ENCODE data around the gene RTN4RL1.
A peak's percentile ranks its signal among the peaks of the same experiment; 100 is the strongest.
"Not testable (repeated sequence)": the region's sequence is repeated elsewhere in the genome, so short reads cannot be mapped to it uniquely, and the experiment has no call there.

The RTN4RL1 gene

GRCh38 chr17:1907909-1908698, 117.0 kb downstream of the RTN4RL1 start:
- H3K9me3 Mint-ChIP-seq: no peaks in the 10 kb centered on the region
- peak in 1 of 2 donors; percentile 24 for DNase-seq
- H3K4me3 Mint-ChIP-seq: peak overlapping the region; percentile 50 to 72
- ATAC-seq: peak; percentile 62
- H3K27me3 Mint-ChIP-seq: peaks cover 80% of the 10 kb centered on the region
- peaks cover 24% of the 10 kb centered on the region for H3K4me1 Mint-ChIP-seq
- no peak overlapping the region for H3K27ac Mint-ChIP-seq

- H3K9me3 Mint-ChIP-seq: no peaks in the 10 kb centered on the region
- ATAC-seq (no peak), DNase-seq (no peak)
- no peak overlapping the region for H3K27ac Mint-ChIP-seq
- H3K4me1 Mint-ChIP-seq: peaks cover 24% of the 10 kb centered on the region
- H3K27me3 Mint-ChIP-seq: peaks cover 71% of the 10 kb centered on the region
- peak overlapping the region in 1 of 2 donors; percentile 39 for H3K4me3 Mint-ChIP-seq
These were observed 117.9 kb downstream of the RTN4RL1 start for GRCh38 chr17:1907216-1907631.

GRCh38 chr17:1906662-1907101, 118.5 kb downstream of the RTN4RL1 start:
- H3K4me3 Mint-ChIP-seq: no peak overlapping the region
- H3K4me1 Mint-ChIP-seq: peaks cover 24% of the 10 kb centered on the region
- no peak for DNase-seq
- H3K9me3 Mint-ChIP-seq: no peaks in the 10 kb centered on the region
- H3K27me3 Mint-ChIP-seq: peaks cover 66% of the 10 kb centered on the region
- no peak for ATAC-seq
- H3K27ac Mint-ChIP-seq: no peak overlapping the region

GRCh38 chr17:1905190-1905913, 119.8 kb downstream of the RTN4RL1 start:
- Mint-ChIP-seq H3K4me1 (peaks cover 24% of the 10 kb centered on the region), H3K27ac (no peak overlapping the region), H3K9me3 (no peaks in the 10 kb centered on the region), H3K27me3 (peaks cover 60% of the 10 kb centered on the region), H3K4me3 (no peak overlapping the region)
- DNase-seq: no peak
- ATAC-seq: no peak

GRCh38 chr17:1904273-1905182, 120.6 kb downstream of the RTN4RL1 start:
- H3K27ac Mint-ChIP-seq: peak overlapping the region in 1 of 2 donors; percentile 54
- peaks cover 24% of the 10 kb centered on the region for H3K4me1 Mint-ChIP-seq
- DNase-seq: no peak
- peaks cover 51% of the 10 kb centered on the region for H3K27me3 Mint-ChIP-seq
- H3K9me3 Mint-ChIP-seq: no peaks in the 10 kb centered on the region
- no peak overlapping the region for H3K4me3 Mint-ChIP-seq
- ATAC-seq: no peak

- no peak for DNase-seq
- peaks cover 1% of the 10 kb centered on the region for H3K27me3 Mint-ChIP-seq
- H3K4me3 Mint-ChIP-seq: no peak overlapping the region
- no peaks in the 10 kb centered on the region for H3K9me3 Mint-ChIP-seq
- no peaks in the 10 kb centered on the region for H3K4me1 Mint-ChIP-seq
- H3K27ac Mint-ChIP-seq: no peak overlapping the region
- ATAC-seq: no peak
These were observed 125.6 kb downstream of the RTN4RL1 start for GRCh38 chr17:1899403-1900000.

GRCh38 chr17:1898872-1899271, 126.3 kb downstream of the RTN4RL1 start:
- Mint-ChIP-seq H3K4me1 (no peaks in the 10 kb centered on the region), H3K4me3 (no peak overlapping the region), H3K27ac (no peak overlapping the region), H3K9me3 (no peaks in the 10 kb centered on the region), H3K27me3 (no peaks in the 10 kb centered on the region)
- DNase-seq: no peak
- no peak for ATAC-seq

GRCh38 chr17:1898332-1898731, 126.8 kb downstream of the RTN4RL1 start:
- Mint-ChIP-seq H3K27me3 (no peaks in the 10 kb centered on the region), H3K27ac (no peak overlapping the region), H3K4me3 (no peak overlapping the region), H3K4me1 (no peaks in the 10 kb centered on the region), H3K9me3 (no peaks in the 10 kb centered on the region)
- ATAC-seq (no peak), DNase-seq (no peak)

GRCh38 chr17:1897105-1897656, 128.0 kb downstream of the RTN4RL1 start:
- Mint-ChIP-seq H3K27ac (peak overlapping the region; percentile 13 to 42), H3K4me3 (no peak overlapping the region), H3K9me3 (no peaks in the 10 kb centered on the region), H3K4me1 (no peaks in the 10 kb centered on the region), H3K27me3 (no peaks in the 10 kb centered on the region)
- no peak for ATAC-seq
- DNase-seq: no peak

GRCh38 chr17:1896243-1897104, 128.7 kb downstream of the RTN4RL1 start:
- no peak overlapping the region for H3K4me3 Mint-ChIP-seq
- no peaks in the 10 kb centered on the region for H3K9me3 Mint-ChIP-seq

GRCh38 chr17:1895479-1895878, 129.7 kb downstream of the RTN4RL1 start:
- not testable (repeated sequence) for ATAC-seq, H3K27ac Mint-ChIP-seq, H3K4me1 Mint-ChIP-seq, H3K9me3 Mint-ChIP-seq, DNase-seq, H3K4me3 Mint-ChIP-seq, H3K27me3 Mint-ChIP-seq

More at GRCh38 chr17:1896243-1897104, 128.7 kb downstream of the RTN4RL1 start:
- Mint-ChIP-seq H3K4me1 (no peaks in the 10 kb centered on the region), H3K27ac (peak overlapping the region in 1 of 2 donors; percentile 42), H3K27me3 (no peaks in the 10 kb centered on the region)
- DNase-seq (no peak), ATAC-seq (no peak)

GRCh38 chr17:1894753-1895339, 130.3 kb downstream of the RTN4RL1 start:
- Mint-ChIP-seq H3K9me3 (no peaks in the 10 kb centered on the region), H3K27me3 (no peaks in the 10 kb centered on the region), H3K4me3 (no peak overlapping the region), H3K4me1 (no peaks in the 10 kb centered on the region), H3K27ac (no peak overlapping the region)
- no peak for ATAC-seq
- no peak for DNase-seq

GRCh38 chr17:1890758-1891450, 134.2 kb downstream of the RTN4RL1 start:
- peak; percentile 95 for ATAC-seq
- H3K27ac Mint-ChIP-seq: peak overlapping the region in 1 of 2 donors; percentile 87

More at GRCh38 chr17:1890758-1891450, 134.2 kb downstream of the RTN4RL1 start:
- no peaks in the 10 kb centered on the region for H3K4me1 Mint-ChIP-seq
- H3K4me3 Mint-ChIP-seq: no peak overlapping the region
- no peak for DNase-seq
- H3K27me3 Mint-ChIP-seq: no peaks in the 10 kb centered on the region
- no peaks in the 10 kb centered on the region for H3K9me3 Mint-ChIP-seq
